Tibial nerve (tissue), 4 donors: Measurements from ENCODE around the gene MSI2.

Experiments
- EP300 ChIP-seq, 2 donors: sonication (generic); formaldehyde crosslinking; IDR thresholded peaks; one replicate each; pipeline ENCODE4 v1.6.1; 2017; ENCODE audit warnings: antibody characterized with exemption in 2 of 2, mild to moderate bottlenecking in 1 of 2
- POLR2A ChIP-seq, 2 donors: fragments of 450-650 bp; IDR thresholded peaks; one replicate each; pipeline ENCODE4 v1.6.1; 2017; ENCODE audit warnings: antibody characterized with exemption in 2 of 2, mild to moderate bottlenecking in 2 of 2, moderate library complexity in 2 of 2
- TF ChIP-seq, protein P1 (sequence below), 5 experiments: fragments of 200-600 bp in 3 of 5; fragments of 450-650 bp in 2 of 5; sonication (generic) in 3 of 5; IDR thresholded peaks; one replicate each; pipeline ENCODE4 v1.5.1; 2016 to 2019; ENCODE audit warnings: antibody characterized with exemption in 5 of 5, mild to moderate bottlenecking in 3 of 5, moderate library complexity in 2 of 5

DNA sequence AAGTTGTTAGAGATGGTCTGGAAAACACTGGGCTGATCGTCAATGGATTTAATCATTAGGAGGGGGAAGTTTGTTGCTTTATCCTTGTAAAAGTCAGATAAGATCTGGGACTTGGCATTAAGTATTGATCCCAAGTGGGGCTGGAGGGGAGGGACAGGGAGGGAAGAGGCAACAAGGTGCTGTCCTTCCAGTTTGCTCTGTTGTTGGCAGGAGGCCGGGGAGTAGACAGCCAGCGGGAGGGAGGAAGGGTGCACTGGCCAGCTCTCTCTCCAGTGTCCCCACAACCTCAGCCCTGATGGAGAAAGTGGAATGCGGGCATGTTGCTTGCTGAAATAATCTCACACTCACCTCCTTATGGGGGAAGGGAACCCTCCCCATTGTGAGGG, 278.5 kb downstream of the MSI2 start:
- TF ChIP-seq, protein P1, sequence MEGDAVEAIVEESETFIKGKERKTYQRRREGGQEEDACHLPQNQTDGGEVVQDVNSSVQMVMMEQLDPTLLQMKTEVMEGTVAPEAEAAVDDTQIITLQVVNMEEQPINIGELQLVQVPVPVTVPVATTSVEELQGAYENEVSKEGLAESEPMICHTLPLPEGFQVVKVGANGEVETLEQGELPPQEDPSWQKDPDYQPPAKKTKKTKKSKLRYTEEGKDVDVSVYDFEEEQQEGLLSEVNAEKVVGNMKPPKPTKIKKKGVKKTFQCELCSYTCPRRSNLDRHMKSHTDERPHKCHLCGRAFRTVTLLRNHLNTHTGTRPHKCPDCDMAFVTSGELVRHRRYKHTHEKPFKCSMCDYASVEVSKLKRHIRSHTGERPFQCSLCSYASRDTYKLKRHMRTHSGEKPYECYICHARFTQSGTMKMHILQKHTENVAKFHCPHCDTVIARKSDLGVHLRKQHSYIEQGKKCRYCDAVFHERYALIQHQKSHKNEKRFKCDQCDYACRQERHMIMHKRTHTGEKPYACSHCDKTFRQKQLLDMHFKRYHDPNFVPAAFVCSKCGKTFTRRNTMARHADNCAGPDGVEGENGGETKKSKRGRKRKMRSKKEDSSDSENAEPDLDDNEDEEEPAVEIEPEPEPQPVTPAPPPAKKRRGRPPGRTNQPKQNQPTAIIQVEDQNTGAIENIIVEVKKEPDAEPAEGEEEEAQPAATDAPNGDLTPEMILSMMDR (IDR thresholded peaks at IDR 0.05), result no peak
- TF ChIP-seq EP300 (IDR thresholded peaks at IDR 0.05) (no peak), POLR2A (IDR thresholded peaks at IDR 0.05) (no peak)
